Activated T-cell treated with anti-CD3 and anti-CD28 coated beads for 48 hours (primary cell): ENCODE measurements around the gene TSTD1.
"Not testable (repeated sequence)": the region's sequence is repeated elsewhere in the genome, so short reads cannot be mapped to it uniquely, and the experiment has no call there.

ENCODE experiments used
- DNase-seq: peaks from one replicate; pipeline ENCODE4 v3.0.0-alpha.2; 2020; ENCODE audit warnings: low read depth

Gene TSTD1

DNA sequence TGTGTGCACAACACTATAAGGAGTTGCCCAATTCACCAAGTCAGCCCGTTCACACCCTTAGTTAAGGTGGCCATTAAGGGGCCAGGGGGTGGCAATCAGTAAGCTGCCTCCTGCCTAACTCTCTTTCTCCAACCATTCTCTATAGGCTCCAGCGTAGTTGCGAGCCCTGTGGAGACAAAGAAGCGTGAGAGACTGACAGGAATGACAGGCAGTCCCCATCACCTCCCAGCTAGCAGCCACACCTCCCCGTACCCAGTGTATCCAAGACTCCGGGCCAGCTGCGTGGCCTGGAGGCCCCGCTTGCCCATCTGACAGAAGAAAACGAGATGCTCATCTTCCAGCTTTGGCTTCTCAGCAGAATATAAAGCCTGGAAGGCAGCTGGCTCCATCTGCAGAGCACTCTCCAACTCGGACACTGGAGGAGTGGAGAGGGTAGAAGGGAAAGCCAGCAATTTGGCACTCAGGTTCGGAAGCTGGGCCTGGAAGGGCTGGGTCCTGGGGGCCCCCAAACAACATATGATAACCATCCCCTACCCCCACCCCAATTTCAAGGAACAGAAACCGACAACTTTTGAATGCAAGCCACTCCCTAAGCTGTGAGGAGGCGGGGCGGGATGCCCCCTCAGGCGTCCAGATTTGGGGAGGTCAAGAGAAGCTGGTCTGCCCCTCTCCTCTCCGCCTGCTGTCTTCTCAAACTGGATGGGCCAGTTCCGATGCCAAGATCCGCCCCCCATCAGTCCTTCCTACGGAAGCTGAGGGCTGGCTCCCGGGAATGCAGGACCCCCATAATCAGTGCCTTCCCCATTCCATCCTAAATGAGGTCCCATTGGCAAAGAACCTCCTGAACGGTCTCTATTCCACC is 872 bp downstream of the TSTD1 start:
- DNase-seq: no peak

GRCh38 chr1:161033751-161034150 is 5.0 kb downstream of the TSTD1 start:
- no peak for DNase-seq

GRCh38 chr1:161032409-161032808 is 6.4 kb downstream of the TSTD1 start:
- no peak for DNase-seq

DNA sequence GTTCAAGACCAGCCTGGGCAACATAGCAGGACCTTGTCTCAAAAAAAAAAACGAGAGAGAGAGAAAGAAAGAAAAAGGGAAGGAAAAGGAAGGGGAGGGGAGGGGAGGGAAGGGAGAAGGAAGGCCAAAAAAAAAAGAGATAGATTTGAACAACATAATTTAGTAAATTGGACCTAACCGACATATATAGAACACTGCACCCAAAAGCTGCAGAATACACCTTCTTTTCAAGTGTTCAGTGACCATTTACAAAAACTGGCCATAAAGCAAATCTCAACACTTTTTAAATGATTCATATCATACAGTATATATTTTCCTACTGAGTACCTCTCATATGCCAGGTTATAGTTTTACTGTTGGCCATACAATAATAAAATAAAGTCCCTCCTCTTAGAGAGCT is 6.9 kb downstream of the TSTD1 start:
- no peak for DNase-seq

DNA sequence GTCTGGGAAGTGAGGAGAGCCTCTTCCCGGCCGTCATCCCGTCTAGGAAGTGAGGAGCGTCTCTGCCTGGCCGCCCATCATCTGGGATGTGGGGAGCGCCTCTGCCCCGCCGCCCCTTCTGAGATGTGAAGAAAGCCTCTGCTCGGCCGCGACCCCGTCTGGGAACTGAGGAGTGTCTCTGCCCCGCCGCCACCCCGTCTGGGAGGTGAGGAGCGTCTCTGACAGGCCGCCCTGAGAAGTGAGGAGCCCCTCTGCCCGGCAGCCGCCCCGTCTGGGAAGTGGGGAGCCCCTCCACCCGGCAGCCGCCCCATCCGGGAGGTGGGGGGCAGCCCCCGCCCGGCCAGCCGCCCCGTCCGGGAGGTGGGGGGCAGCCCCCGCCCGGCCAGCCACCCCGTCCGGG is 9.3 kb downstream of the TSTD1 start:
- DNase-seq: not testable (repeated sequence)

GRCh38 chr1:161026954-161027353 is 11.8 kb downstream of the TSTD1 start:
- DNase-seq: not testable (repeated sequence)

DNA sequence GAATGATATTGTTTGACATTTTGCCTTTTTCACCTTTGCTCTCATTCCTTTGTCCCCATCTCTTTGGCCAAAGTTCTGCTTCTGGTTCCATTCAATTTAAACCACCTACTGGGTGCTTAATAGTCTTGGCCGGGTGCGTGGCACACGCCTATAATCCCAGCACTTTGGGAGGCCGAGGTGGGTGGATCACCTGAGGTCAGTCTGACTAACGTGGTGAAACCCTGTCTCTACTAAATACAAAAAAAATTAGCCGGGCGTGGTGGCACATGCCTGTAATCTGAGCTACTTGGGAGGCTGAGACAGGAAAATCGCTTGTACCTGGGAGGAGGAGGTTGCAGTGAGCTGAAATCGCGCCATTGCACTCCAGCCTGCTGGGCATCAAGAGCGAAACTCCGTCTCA is 16.3 kb downstream of the TSTD1 start:
- DNase-seq: not testable (repeated sequence)

DNA sequence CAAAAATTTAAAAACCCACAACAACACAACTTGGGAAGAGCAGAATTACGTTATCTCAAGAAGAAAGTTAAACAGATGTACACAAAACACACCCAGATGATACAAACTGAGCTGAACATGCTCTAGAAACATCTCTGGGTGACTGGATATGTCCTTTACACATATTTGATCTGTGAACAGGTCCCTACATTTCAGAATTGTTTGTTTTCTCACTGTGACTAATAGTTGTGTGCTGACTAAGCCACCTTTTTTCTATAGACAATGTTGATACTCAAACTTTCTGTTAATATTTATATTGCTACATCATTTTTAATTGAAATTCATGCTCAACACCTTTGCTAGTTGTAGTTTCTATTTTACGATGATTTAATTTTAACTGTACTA is 16.8 kb downstream of the TSTD1 start:
- no peak for DNase-seq

DNA sequence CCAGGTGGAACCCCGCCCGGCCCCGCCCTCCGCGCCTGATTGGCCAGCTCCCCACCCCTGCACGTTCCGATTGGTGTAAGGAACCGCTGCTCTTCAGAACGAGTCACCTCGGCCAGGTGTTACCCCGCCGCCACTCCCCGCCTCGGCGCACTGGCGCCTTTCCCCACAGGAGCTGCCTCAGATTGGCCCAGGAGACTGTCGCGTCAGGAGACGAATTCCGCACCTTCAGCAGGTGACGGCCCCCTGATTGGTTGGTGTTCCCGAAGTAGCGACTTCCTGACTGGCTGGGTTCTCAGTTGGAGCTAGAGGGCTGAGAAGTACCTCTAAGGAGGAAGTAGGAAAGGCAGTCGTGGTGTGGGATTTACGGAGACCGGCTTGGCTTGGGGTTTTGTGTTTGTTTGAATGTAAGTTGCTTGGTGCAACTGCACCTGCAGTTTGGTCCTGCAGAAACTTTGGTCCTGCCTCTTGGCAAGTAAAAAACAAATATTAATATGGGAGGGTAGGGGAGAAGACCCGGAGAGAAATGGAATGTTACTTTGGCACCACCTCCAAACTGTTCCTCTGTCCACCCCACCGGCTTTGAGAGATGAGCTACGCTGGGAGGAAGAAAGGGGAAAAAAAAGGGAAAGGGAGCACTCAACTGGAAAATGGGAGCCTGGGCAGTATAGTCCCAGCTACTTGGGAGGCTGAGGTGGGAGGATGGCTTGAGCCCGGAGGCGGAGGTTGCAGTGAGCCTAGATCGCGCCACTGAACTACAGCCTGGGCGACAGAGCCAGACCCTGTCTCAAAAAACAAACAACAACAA is 17.4 kb downstream of the TSTD1 start:
- DNase-seq: peak; percentile 82

- DNase-seq: no peak
Observed at GRCh38 chr1:161020509-161021164, 18.1 kb downstream of the TSTD1 start, which contains the start of gene F11R. F11R (minus strand) TSS chr1:161021152; CDS start chr1:161021073, 79 bp downstream.

DNA sequence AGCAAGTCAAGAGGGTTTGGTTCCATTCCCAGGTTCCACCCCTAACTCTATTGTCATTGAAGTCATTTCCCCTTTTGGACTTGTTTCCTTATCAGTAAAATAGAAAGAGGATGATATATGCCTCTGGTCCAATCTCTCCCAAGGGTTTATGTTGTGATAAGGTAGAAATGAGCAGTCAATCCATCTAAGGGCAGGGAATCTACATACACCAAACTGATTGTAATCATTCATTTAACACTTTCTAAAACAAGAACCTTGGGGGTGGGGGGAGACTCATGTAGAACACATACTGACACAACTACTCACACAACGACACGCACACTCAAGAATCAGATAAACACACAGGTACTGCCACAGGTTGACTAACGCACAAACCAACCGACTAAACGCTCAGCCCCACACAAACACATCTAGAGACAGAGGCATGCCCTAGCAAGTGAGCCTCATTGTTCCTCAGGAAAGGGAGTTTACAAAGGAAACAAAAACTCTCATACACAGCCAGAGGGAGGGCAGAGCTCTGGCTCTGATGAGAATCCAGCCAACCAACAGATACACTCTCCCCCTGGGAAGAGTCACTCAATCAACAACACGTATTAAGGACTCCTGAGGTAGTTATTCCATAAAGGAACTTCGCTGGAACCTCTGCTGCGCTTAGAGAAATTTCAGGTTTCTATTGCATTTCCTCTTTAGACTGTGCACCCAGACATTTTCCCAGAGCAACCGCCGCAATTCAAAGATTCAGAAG is 18.8 kb downstream of the TSTD1 start:
- no peak for DNase-seq

GRCh38 chr1:161019111-161019660 is 19.6 kb downstream of the TSTD1 start:
- not testable (repeated sequence) for DNase-seq

DNA sequence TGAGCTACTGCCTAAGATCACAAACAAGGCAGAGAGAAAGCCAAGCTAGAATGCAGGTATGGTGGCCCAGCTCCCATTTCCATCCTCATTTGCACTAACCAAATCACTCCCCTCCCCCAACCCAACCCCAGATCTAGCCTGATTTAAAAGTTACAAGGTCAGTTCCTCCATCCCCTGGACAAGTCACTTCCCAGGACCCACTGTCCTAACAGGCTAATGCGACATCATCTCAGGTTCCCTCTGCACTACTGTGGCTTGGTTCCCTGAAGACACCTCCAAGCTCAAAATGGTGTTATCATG is 20.2 kb downstream of the TSTD1 start:
- DNase-seq: no peak

GRCh38 chr1:161017756-161018630 is 20.8 kb downstream of the TSTD1 start:
- DNase-seq: no peak

DNA sequence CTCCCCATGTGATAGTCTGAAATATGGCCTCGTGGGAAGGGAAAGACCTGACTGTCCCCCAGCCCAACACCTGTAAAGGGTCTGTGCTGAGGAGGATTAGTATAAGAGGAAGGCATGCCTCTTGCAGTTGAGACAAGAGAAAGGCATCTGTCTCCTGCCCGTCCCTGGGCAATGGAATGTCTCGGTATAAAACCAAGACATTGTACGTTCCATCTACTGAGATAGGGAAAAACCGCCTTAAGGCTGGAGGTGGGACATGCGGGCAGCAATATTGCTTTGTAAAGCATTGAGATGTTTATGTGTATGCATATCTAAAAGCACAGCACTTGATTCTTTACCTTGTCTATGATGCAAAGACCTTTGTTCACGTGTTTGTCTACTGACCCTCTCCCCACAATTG is 21.6 kb downstream of the TSTD1 start:
- DNase-seq: not testable (repeated sequence)

DNA sequence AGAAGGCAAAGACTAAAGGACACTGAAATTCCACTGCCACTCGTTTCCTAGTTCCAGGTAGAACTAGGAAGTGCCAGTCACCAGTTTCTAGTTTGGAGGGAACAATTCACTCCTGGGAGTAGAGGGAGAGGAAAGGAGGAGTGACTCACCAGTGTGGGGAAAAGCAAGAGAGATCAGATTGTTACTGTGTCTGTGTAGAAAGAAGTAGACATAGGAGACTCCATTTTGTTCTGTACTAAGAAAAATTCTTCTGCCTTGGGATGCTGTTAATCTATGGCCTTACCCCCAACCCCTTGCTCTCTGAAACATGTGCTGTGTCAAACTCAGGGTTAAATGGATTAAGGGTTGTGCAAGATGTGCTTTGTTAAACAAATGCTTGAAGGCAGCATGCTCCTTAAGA is 22.1 kb downstream of the TSTD1 start:
- not testable (repeated sequence) for DNase-seq

GRCh38 chr1:161013488-161014230 is 25.1 kb downstream of the TSTD1 start:
- peak; percentile 59 for DNase-seq

DNA sequence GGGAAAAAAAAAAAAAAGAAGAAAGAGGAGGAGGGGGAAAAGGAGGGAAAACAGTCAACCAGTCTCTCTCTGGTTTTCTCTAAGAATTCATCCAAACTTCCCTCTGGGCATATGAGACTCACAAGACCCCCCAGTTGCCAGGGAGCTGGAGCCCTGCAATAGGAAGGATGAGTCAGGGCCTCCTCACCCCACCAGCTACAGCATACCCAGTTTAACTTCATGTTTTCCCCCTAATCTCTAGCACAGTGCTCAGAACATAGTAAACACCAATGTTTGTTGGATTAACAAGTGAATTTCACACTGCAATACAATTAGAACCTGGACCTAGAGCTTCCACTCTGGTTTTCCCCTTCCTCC is 25.7 kb downstream of the TSTD1 start:
- DNase-seq: no peak

DNA sequence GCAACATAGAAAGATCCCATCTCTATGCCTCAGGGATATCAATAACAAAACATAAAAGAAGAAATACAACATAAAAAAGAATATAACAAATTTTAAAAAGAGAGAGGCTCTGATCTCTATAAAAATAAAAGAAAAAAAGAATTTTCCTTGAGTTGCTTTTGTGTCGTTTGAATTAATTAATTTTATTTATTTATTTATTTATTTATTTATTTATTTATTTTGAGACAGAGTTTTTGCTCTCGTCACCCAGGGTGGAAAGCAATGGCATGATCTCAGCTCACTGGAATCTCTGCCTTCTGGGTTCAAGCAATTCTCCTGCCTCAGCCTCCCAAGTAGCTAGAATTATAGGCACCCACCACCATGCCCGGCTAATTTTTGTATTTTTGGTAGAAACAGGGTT is 26.3 kb downstream of the TSTD1 start:
- DNase-seq: no peak

- DNase-seq: no peak
Observed at GRCh38 chr1:161009602-161010211, 29.1 kb downstream of the TSTD1 start.
